HepG2 (cell line): ENCODE measurements around the gene OGA. TPM values are rescaled to one million over a fixed set of nuclear protein-coding genes. Genes with fewer than 3 reads are reported as not detected.

Experiments used
- ATAC-seq: fragments of 200-7000 bp; cut with Tn5 transposase; 3 replicates; pipeline ENCODE4 v1.9.1; 2020; ENCODE audit warnings: mild to moderate bottlenecking, moderate library complexity
- BruUV-seq: library from RNA; stranded (reverse); fragments of 400-500 nt; replicated peaks from 2 replicates; lab custom pipeline; 2021; lab: Mats Ljungman, UMichigan
- CTCF ChIA-PET: fragments of 300-600 bp; formaldehyde crosslinking; extraction: SDS; loops from one replicate; lab custom pipeline; 2021; ENCODE audit warnings: low total read pairs, inconsistent platforms, low intra/inter-chr PET ratio; lab: Yijun Ruan, JAX
- POLR2A ChIA-PET: fragments of 350-600 bp; sonication (Branson Sonifier 250); formaldehyde crosslinking; loops from one replicate; lab custom pipeline; 2020; ENCODE audit warnings: antibody characterized with exemption, inconsistent platforms; lab: Yijun Ruan, JAX
- DNase-seq: peaks from one replicate; pipeline ENCODE4 v3.0.0-alpha.2; 2015; ENCODE audit warnings: low spot score
- FAIRE-seq: peaks from 3 replicates; lab custom pipeline; 2011; peaks lifted over from hg19 to GRCh38; lab: Jason Lieb, UNC
- H2AFZ ChIP-seq: one replicate; pipeline ENCODE4 v1.6.1; 2011; ENCODE audit warnings: low read length, inconsistent platforms
- H3K27ac ChIP-seq: fragments of 300-600 bp; 3 replicates; pipeline ENCODE4 v1.8.0; 2011; ENCODE audit warnings: mixed run types, mild to moderate bottlenecking, mixed read lengths, low read length, inconsistent platforms; ENCODE audit not compliant: insufficient read depth; ENCODE audit errors: extremely low read length
- H3K27me3 ChIP-seq, 2 experiments: fragments of 200-600 bp in 1 of 2; 2 replicates in 1 of 2; 3 replicates in 1 of 2; pipeline versions ENCODE4 v1.6.0 to v1.8.0; 2011; ENCODE audit warnings: low read length in 2 of 2, mild to moderate bottlenecking in 2 of 2, moderate library complexity in 2 of 2, inconsistent platforms in 1 of 2; ENCODE audit not compliant: insufficient read depth in 2 of 2, control insufficient read depth in 1 of 2
- H3K36me3 ChIP-seq, 2 experiments: fragments of 200-600 bp in 1 of 2; replicated peaks in 1 of 2; 2 replicates in 1 of 2; 3 replicates in 1 of 2; pipeline versions ENCODE4 v1.5.1 to v1.8.0; 2011; ENCODE audit warnings: low read length in 2 of 2, inconsistent platforms in 1 of 2; ENCODE audit not compliant: insufficient read depth in 2 of 2, control insufficient read depth in 1 of 2
- H3K4me1 ChIP-seq: 2 replicates; pipeline ENCODE4 v1.5.1; 2012; ENCODE audit warnings: low read length, inconsistent platforms; ENCODE audit not compliant: insufficient read depth
- H3K4me2 ChIP-seq: 2 replicates; pipeline ENCODE4 v1.6.0; 2011; ENCODE audit warnings: low read depth, low read length, inconsistent platforms
- H3K4me3 ChIP-seq, 3 experiments: fragments of 200-600 bp in 1 of 3; sonication (generic), shearing (Covaris generic) in 1 of 3; replicated peaks in 1 of 3; 2 replicates each; pipeline ENCODE4 v1.5.1; 2011 to 2016; ENCODE audit warnings: low read length in 3 of 3, inconsistent platforms in 2 of 3, low read depth in 2 of 3, mild to moderate bottlenecking in 2 of 3, control low read depth in 1 of 3, mixed read lengths in 1 of 3; ENCODE audit not compliant: insufficient read depth in 1 of 3
- H3K79me2 ChIP-seq: one replicate; pipeline ENCODE4 v1.6.1; 2011; ENCODE audit warnings: low read length, inconsistent platforms; ENCODE audit not compliant: insufficient read depth
- H3K9ac ChIP-seq: 2 replicates; pipeline ENCODE4 v1.6.0; 2011; ENCODE audit warnings: mild to moderate bottlenecking, low read depth, low read length, inconsistent platforms; ENCODE audit not compliant: insufficient read depth
- H3K9me3 ChIP-seq: 2 replicates; pipeline ENCODE4 v1.5.1; 2012; ENCODE audit warnings: mild to moderate bottlenecking, low read length
- H4K20me1 ChIP-seq: 2 replicates; pipeline ENCODE4 v1.6.0; 2011; ENCODE audit warnings: inconsistent platforms, mild to moderate bottlenecking, low read length, moderate library complexity; ENCODE audit not compliant: insufficient read depth
- ARNT2 ChIP-seq: sonication (generic); formaldehyde crosslinking; IDR thresholded peaks from 2 replicates; pipeline ENCODE4 v1.8.0; 2022; ENCODE audit warnings: mild to moderate bottlenecking, low read depth, missing genetic modification reagents, moderate library complexity
- CBX2 ChIP-seq, 2 experiments: fragments of 200-600 bp in 1 of 2; sonication (generic); formaldehyde crosslinking in 1 of 2; IDR thresholded peaks; 2 replicates each; pipeline versions ENCODE4 v1.7.0 to v1.8.1; 2018 to 2022; ENCODE audit warnings: low read depth in 2 of 2, low read length in 1 of 2, mild to moderate bottlenecking in 1 of 2, missing genetic modification reagents in 1 of 2
- HDAC2 ChIP-seq: sonication (generic); formaldehyde crosslinking; IDR thresholded peaks from 2 replicates; pipeline ENCODE4 v1.4.0; 2020; ENCODE audit warnings: missing genetic modification reagents
- MLX ChIP-seq: IDR thresholded peaks from 2 replicates; pipeline ENCODE4 v1.6.1; 2016
- NONO ChIP-seq, 2 experiments: fragments of 450-650 bp in 1 of 2; sonication (generic) in 1 of 2; formaldehyde crosslinking in 1 of 2; IDR thresholded peaks in 1 of 2; conservative IDR thresholded peaks in 1 of 2; 2 replicates each; pipeline versions ENCODE4 v1.6.1 to v1.8.0; 2017 to 2022; ENCODE audit warnings: mild to moderate bottlenecking in 1 of 2, missing genetic modification reagents in 1 of 2, moderate library complexity in 1 of 2
- NR0B2 ChIP-seq: sonication (generic); formaldehyde crosslinking; IDR thresholded peaks from 2 replicates; pipeline ENCODE4 v1.4.0; 2020; ENCODE audit warnings: mild to moderate bottlenecking, missing genetic modification reagents
- PATZ1 ChIP-seq: sonication (generic); formaldehyde crosslinking; IDR thresholded peaks from 2 replicates; pipeline ENCODE4 v1.4.0; 2020; ENCODE audit warnings: missing genetic modification reagents
- PAX8 ChIP-seq: sonication (generic); formaldehyde crosslinking; IDR thresholded peaks from 2 replicates; pipeline ENCODE4 v1.8.0; 2022; ENCODE audit warnings: mild to moderate bottlenecking, missing genetic modification reagents, borderline replicate concordance
- RNF219 ChIP-seq: sonication (generic); formaldehyde crosslinking; IDR thresholded peaks from 2 replicates; pipeline ENCODE4 v1.5.0; 2020; ENCODE audit warnings: mild to moderate bottlenecking, missing genetic modification reagents
- TEF ChIP-seq: sonication (generic); formaldehyde crosslinking; IDR thresholded peaks from 2 replicates; pipeline ENCODE4 v1.5.0; 2020; ENCODE audit warnings: missing genetic modification reagents
- ZMYM2 ChIP-seq: sonication (generic); formaldehyde crosslinking; IDR thresholded peaks from 2 replicates; pipeline ENCODE4 v1.8.0; 2022; ENCODE audit warnings: mild to moderate bottlenecking, missing genetic modification reagents
- WGBS: methylation state at CpG from one replicate; pipeline ENCODE4 v1.1.6; 2017; ENCODE audit warnings: low lambda C conversion rate; 5-methylcytosine and 5-hydroxymethylcytosine counted together
- in situ Hi-C: cut with HindIII; loops from 2 replicates; pipeline ENCODE4 v1.10.0; 2017; ENCODE audit warnings: low pct_unique_long_range_greater_than_20kb; ENCODE audit not compliant: extremely low pct_ligation_motif_present
- intact Hi-C: fragments of 100-400 bp; cut with micrococcal nuclease; formaldehyde crosslinking; loops from one replicate; pipeline ENCODE4 v1.10.0; 2022; ENCODE audit not compliant: unreplicated experiment
- polyA plus RNA-seq, 8 experiments: library from polyadenylated mRNA; depleted of rRNA in 3 of 8; stranded (reverse) in 7 of 8; unstranded in 1 of 8; fragments of >200 nt; fragmentation: Illumina TruSeq in 4 of 8; extraction: Trizol in 4 of 8; gene quantifications; 2 replicates each; pipeline versions ENCODE4 v1.2.1 to v1.2.3, GENCODE V29; 2011 to 2016; ENCODE audit warnings: low read depth in 4 of 8, missing spikeins in 1 of 8, mixed read lengths in 1 of 8; ENCODE audit not compliant: insufficient read depth in 1 of 8
- total RNA-seq, 5 experiments: library from RNA; depleted of rRNA; stranded (reverse); fragments of >200 nt; fragmentation: Illumina TruSeq; extraction: Trizol; gene quantifications; 2 replicates each; pipeline ENCODE4 v1.2.3, GENCODE V29; 2016; ENCODE audit warnings: low read depth in 1 of 5
- TF ChIP-seq, protein P1 (sequence below): sonication (generic); formaldehyde crosslinking; IDR thresholded peaks from 2 replicates; pipeline ENCODE4 v1.4.0; 2020; ENCODE audit warnings: mild to moderate bottlenecking, missing genetic modification reagents, borderline replicate concordance

OGA gene
- total and polyA plus RNA-seq, 2 of the 13 experiments (the other 11 are each of a cell fraction or from before 2014, with no cell fraction given): 33.2 to 39.8 TPM

DNA sequence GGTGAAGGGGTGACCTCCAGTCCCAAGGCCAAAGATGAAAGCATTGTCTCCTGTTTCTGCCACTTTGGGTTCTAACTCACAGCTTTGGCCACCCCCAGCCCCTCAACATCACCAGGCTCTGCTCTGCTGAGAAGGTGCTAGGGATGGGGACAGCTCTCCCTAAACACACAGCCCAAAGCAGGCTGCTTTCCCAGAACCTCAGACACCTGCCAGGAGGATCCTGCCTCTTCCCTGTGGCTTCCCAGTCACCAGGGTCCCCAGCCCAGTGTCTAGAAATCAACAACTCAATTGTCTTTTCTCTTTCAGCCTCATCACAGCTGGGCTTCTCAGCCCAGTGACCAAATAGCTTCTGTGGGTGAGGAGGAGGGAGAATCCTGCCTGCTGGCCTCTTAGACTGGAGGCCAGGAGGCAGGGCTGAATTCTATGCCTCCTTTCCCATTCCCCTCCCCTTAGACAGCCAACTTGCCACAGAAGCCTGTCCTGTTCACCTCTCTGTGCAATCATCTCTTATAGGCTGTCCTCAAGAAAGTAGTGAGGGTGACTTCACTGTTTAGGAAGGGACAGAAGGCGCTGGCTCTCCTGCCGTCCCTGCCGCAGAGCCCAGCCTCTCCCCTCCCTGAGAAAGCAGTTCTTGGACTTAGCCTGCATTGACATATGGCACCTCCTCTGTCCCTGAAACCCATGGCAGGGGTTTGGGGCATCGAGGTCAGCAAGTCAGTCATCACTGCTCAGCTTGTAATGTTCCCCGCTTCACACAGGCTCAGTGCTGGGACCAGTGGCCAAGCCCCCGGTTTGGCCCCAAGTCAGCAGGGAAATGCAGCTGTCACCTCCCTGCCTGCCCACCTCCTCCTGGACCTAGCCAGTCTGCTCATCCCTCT, 46.0 kb downstream of the OGA start (continued):
- TF ChIP-seq PAX8 (CRISPR knock-in tag): no peak
- no peak for TF ChIP-seq NR0B2 (CRISPR knock-in tag)
- no peak for TF ChIP-seq PATZ1

DNA sequence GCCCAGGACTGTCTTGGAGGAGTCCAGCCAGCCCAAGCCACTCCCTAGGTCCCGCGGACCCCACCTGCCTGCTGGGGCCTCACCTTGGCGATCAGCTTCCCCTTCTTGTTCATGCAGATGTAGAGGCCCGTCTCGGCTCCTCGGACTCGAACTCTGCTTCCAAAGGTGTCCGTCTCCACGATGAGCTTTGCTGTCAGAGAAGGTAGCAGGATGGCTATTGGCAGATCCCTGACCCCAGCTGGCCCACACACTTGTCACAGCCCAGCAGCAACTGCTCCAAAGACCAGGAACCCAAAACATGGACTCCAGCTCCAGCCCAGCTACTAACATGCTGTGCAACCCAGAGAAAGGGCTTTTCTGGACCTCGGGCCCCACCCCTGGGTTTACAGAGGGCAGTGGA, 46.9 kb downstream of the OGA start:
- ChIA-PET CTCF (no interaction called here), POLR2A (no interaction called here)
- no peaks in the 10 kb centered on the region for H3K4me1 ChIP-seq
- no TSS peak for BruUV-seq
- H3K4me3 ChIP-seq: no peak overlapping the region
- H2AFZ ChIP-seq: no peak overlapping the region
- H3K27ac ChIP-seq: no peak overlapping the region
- no peaks in the 10 kb centered on the region for H3K36me3 ChIP-seq
- H4K20me1 ChIP-seq: no peaks in the 10 kb centered on the region
- intact Hi-C loops: no loop called here
- ATAC-seq (no peak), DNase-seq (no peak), FAIRE-seq (no peak)
- in situ Hi-C loops: no loop called here
- no peak overlapping the region for H3K9ac ChIP-seq
- no peak overlapping the region for H3K4me2 ChIP-seq
- H3K79me2 ChIP-seq: no peaks in the 10 kb centered on the region
- H3K9me3 ChIP-seq: no peaks in the 10 kb centered on the region
- H3K27me3 ChIP-seq: peaks cover 22 to 77% of the 10 kb centered on the region in 2 experiments
- 51% methylated on average over 7 of the region's 10 CpGs for WGBS
- TF ChIP-seq RNF219 (CRISPR knock-in tag) (no peak), CBX2 (IDR thresholded peaks at IDR 0.05; ENCODE audit: low read depth, low read length) (no peak), CBX2 (CRISPR knock-in tag; IDR thresholded peaks at IDR 0.05; ENCODE audit: low read depth) (no peak), MLX (no peak), ZMYM2 (CRISPR knock-in tag) (no peak), HDAC2 (CRISPR knock-in tag) (no peak), TEF (no peak), ARNT2 (CRISPR knock-in tag) (no peak), NONO (IDR thresholded peaks at IDR 0.05) (no peak), NONO (CRISPR knock-in tag; conservative IDR thresholded peaks at IDR 0.05) (no peak)
- TF ChIP-seq, protein P1, sequence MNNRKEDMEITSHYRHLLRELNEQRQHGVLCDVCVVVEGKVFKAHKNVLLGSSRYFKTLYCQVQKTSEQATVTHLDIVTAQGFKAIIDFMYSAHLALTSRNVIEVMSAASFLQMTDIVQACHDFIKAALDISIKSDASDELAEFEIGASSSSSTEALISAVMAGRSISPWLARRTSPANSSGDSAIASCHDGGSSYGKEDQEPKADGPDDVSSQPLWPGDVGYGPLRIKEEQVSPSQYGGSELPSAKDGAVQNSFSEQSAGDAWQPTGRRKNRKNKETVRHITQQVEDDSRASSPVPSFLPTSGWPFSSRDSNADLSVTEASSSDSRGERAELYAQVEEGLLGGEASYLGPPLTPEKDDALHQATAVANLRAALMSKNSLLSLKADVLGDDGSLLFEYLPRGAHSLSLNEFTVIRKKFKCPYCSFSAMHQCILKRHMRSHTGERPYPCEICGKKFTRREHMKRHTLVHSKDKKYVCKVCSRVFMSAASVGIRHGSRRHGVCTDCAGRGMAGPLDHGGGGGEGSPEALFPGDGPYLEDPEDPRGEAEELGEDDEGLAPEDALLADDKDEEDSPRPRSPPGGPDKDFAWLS (CRISPR knock-in tag): no peak
